ENCODE measurements around the gene ZMYM3.
A peak's percentile ranks its signal among the peaks of the same experiment; 100 is the strongest.
"Not testable (repeated sequence)": the region's sequence is repeated elsewhere in the genome, so short reads cannot be mapped to it uniquely, and the experiment has no call there.

Gene ZMYM3

GRCh38 chrX:71269801-71270395, 16.0 kb upstream of the ZMYM3 start:
- H3K27me3 Mint-ChIP-seq: no peaks in the 10 kb centered on the region
- H3K27ac Mint-ChIP-seq: no peak overlapping the region
- H3K9me3 Mint-ChIP-seq: no peaks in the 10 kb centered on the region
- H3K4me1 Mint-ChIP-seq: no peaks in the 10 kb centered on the region
- no peaks in the 10 kb centered on the region for H3K36me3 Mint-ChIP-seq
- no peak overlapping the region for H3K4me3 Mint-ChIP-seq

GRCh38 chrX:71268624-71269023, 14.7 kb upstream of the ZMYM3 start:
- H3K9me3 Mint-ChIP-seq, H3K27ac Mint-ChIP-seq, H3K27me3 Mint-ChIP-seq, H3K4me3 Mint-ChIP-seq, H3K36me3 Mint-ChIP-seq, H3K4me1 Mint-ChIP-seq: not testable (repeated sequence)

GRCh38 chrX:71256856-71257255, 2.9 kb upstream of the ZMYM3 start:
- peaks cover 15% of the 10 kb centered on the region for H3K4me1 Mint-ChIP-seq

GRCh38 chrX:71256051-71256450, 2.1 kb upstream of the ZMYM3 start:
- peak overlapping the region; percentile 90 for H3K4me3 Mint-ChIP-seq
- H3K27ac Mint-ChIP-seq: no peak overlapping the region
- no peaks in the 10 kb centered on the region for H3K27me3 Mint-ChIP-seq
- H3K4me1 Mint-ChIP-seq: peaks cover 23% of the 10 kb centered on the region
- H3K9me3 Mint-ChIP-seq: no peaks in the 10 kb centered on the region
- no peaks in the 10 kb centered on the region for H3K36me3 Mint-ChIP-seq

More at GRCh38 chrX:71256856-71257255, 2.9 kb upstream of the ZMYM3 start:
- H3K27ac Mint-ChIP-seq: no peak overlapping the region
- H3K9me3 Mint-ChIP-seq: no peaks in the 10 kb centered on the region
- H3K27me3 Mint-ChIP-seq: no peaks in the 10 kb centered on the region
- H3K4me3 Mint-ChIP-seq: no peak overlapping the region
- no peaks in the 10 kb centered on the region for H3K36me3 Mint-ChIP-seq

GRCh38 chrX:71253253-71254091, 468 bp downstream of the ZMYM3 start:
- Mint-ChIP-seq H3K27ac (peak overlapping the region; percentile 79), H3K4me1 (peaks cover 26% of the 10 kb centered on the region), H3K4me3 (peak overlapping the region; percentile 90), H3K36me3 (peaks cover 2% of the 10 kb centered on the region), H3K9me3 (no peaks in the 10 kb centered on the region), H3K27me3 (no peaks in the 10 kb centered on the region)

GRCh38 chrX:71252221-71252620, 1.7 kb downstream of the ZMYM3 start:
- Mint-ChIP-seq H3K9me3 (no peaks in the 10 kb centered on the region), H3K27me3 (no peaks in the 10 kb centered on the region), H3K4me3 (peak overlapping the region; percentile 39), H3K36me3 (peaks cover 2% of the 10 kb centered on the region), H3K4me1 (peaks cover 26% of the 10 kb centered on the region), H3K27ac (no peak overlapping the region)

- no peak overlapping the region for H3K27ac Mint-ChIP-seq
- H3K4me1 Mint-ChIP-seq: peaks cover 26% of the 10 kb centered on the region
- peaks cover 2% of the 10 kb centered on the region for H3K36me3 Mint-ChIP-seq
These were observed 2.4 kb downstream of the ZMYM3 start for GRCh38 chrX:71251466-71251973.

GRCh38 chrX:71250841-71251240, 3.1 kb downstream of the ZMYM3 start:
- Mint-ChIP-seq H3K36me3 (peaks cover 2% of the 10 kb centered on the region), H3K27me3 (no peaks in the 10 kb centered on the region), H3K27ac (no peak overlapping the region), H3K9me3 (no peaks in the 10 kb centered on the region), H3K4me1 (peaks cover 25% of the 10 kb centered on the region), H3K4me3 (peak overlapping the region; percentile 1)

More at GRCh38 chrX:71251466-71251973, 2.4 kb downstream of the ZMYM3 start:
- H3K4me3 Mint-ChIP-seq: peak overlapping the region; percentile 39
- H3K9me3 Mint-ChIP-seq: no peaks in the 10 kb centered on the region
- H3K27me3 Mint-ChIP-seq: no peaks in the 10 kb centered on the region

- Mint-ChIP-seq H3K9me3 (no peaks in the 10 kb centered on the region), H3K27ac (no peak overlapping the region), H3K27me3 (no peaks in the 10 kb centered on the region), H3K4me3 (no peak overlapping the region), H3K4me1 (no peaks in the 10 kb centered on the region), H3K36me3 (peaks cover 8% of the 10 kb centered on the region)
These were observed 8.8 kb downstream of the ZMYM3 start for GRCh38 chrX:71245159-71245558.

GRCh38 chrX:71244359-71245128, 9.4 kb downstream of the ZMYM3 start:
- no peaks in the 10 kb centered on the region for H3K4me1 Mint-ChIP-seq
- H3K36me3 Mint-ChIP-seq: peaks cover 12% of the 10 kb centered on the region
- no peaks in the 10 kb centered on the region for H3K27me3 Mint-ChIP-seq
- H3K9me3 Mint-ChIP-seq: no peaks in the 10 kb centered on the region
- H3K4me3 Mint-ChIP-seq: no peak overlapping the region
- no peak overlapping the region for H3K27ac Mint-ChIP-seq

GRCh38 chrX:71241301-71241700, 12.6 kb downstream of the ZMYM3 start:
- no peak overlapping the region for H3K4me3 Mint-ChIP-seq
- H3K9me3 Mint-ChIP-seq: no peaks in the 10 kb centered on the region
- no peaks in the 10 kb centered on the region for H3K27me3 Mint-ChIP-seq
- H3K27ac Mint-ChIP-seq: no peak overlapping the region
- H3K36me3 Mint-ChIP-seq: peaks cover 11% of the 10 kb centered on the region
- H3K4me1 Mint-ChIP-seq: no peaks in the 10 kb centered on the region

- Mint-ChIP-seq H3K36me3 (peaks cover 9% of the 10 kb centered on the region), H3K27me3 (no peaks in the 10 kb centered on the region), H3K9me3 (no peaks in the 10 kb centered on the region), H3K27ac (no peak overlapping the region), H3K4me3 (no peak overlapping the region), H3K4me1 (no peaks in the 10 kb centered on the region)
These were observed 14.2 kb downstream of the ZMYM3 start for GRCh38 chrX:71239781-71240180.

GRCh38 chrX:71236836-71237235, 17.1 kb downstream of the ZMYM3 start:
- Mint-ChIP-seq H3K27me3 (no peaks in the 10 kb centered on the region), H3K27ac (no peak overlapping the region), H3K9me3 (no peaks in the 10 kb centered on the region), H3K4me3 (no peak overlapping the region), H3K36me3 (peaks cover 9% of the 10 kb centered on the region), H3K4me1 (no peaks in the 10 kb centered on the region)

GRCh38 chrX:71235482-71235881, 18.5 kb downstream of the ZMYM3 start:
- Mint-ChIP-seq H3K27me3 (no peaks in the 10 kb centered on the region), H3K9me3 (no peaks in the 10 kb centered on the region), H3K4me3 (no peak overlapping the region), H3K27ac (no peak overlapping the region), H3K4me1 (no peaks in the 10 kb centered on the region), H3K36me3 (peaks cover 7% of the 10 kb centered on the region)

GRCh38 chrX:71228063-71228642, 25.8 kb downstream of the ZMYM3 start:
- Mint-ChIP-seq H3K4me3 (no peak overlapping the region), H3K9me3 (no peaks in the 10 kb centered on the region), H3K4me1 (no peaks in the 10 kb centered on the region), H3K36me3 (no peaks in the 10 kb centered on the region), H3K27me3 (no peaks in the 10 kb centered on the region), H3K27ac (no peak overlapping the region)

Data from activated naive CD4-positive, alpha-beta T cell treated with anti-CD3 and anti-CD28 coated beads, Interleukin-2, amount 50 U/mL, for 24 hours (primary cell).